Fibroblast of mammary gland (primary cell): ENCODE measurements around the gene FTCD.
A peak's percentile ranks its signal among the peaks of the same experiment; 100 is the strongest.
"Not testable (repeated sequence)": the region's sequence is repeated elsewhere in the genome, so short reads cannot be mapped to it uniquely, and the experiment has no call there.

ENCODE experiments used
- DNase-seq: peaks from one replicate; pipeline ENCODE4 v3.0.0-alpha.2; 2010; ENCODE audit warnings: low read depth
- H3K4me3 ChIP-seq: 2 replicates; pipeline ENCODE4 v1.5.1; 2011; ENCODE audit warnings: low read depth, mild to moderate bottlenecking, low read length, moderate library complexity; ENCODE audit not compliant: control insufficient read depth
- TF ChIP-seq, protein P1 (sequence below): conservative IDR thresholded peaks from 2 replicates; pipeline ENCODE4 v1.5.1; 2011; ENCODE audit warnings: low read depth, low read length, inconsistent platforms; ENCODE audit not compliant: control insufficient read depth, insufficient read depth

FTCD gene

DNA sequence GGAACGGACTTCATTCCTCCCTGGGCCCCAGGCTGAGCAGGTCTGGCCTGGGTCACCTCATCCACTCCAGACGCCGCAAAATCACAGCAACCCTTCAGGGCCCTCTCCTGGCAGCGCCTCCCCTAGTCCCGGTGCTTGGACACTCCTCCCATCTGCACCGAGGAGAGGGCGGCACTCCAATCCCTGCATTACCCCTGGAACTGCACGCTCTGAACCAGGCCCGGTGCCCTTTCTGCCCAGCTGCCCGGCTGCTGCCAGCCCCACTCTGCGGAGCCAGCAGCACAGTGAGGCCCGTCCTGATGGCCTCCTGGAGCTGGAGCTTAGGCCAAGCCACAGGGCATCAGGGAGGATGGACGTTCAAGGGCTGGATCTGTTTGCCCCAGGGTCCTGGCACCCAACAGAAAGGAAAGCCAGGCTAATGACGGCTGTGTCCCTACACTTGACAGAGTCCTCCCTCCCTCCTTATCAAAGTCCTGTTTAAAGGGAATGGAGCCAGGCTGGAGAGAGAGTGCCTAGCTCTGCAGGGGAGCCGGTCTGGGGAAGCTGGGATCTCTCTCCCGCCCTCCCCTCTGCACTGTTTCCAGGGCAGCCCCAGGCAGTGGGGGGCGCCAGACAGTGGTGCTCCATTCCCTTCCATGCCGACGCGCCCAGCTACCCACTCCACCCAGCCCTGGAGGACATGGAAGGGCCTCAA is 44.7 kb downstream of the FTCD start:
- no peak overlapping the region for H3K4me3 ChIP-seq
- DNase-seq, result peak; percentile 39
- TF ChIP-seq, protein P1, sequence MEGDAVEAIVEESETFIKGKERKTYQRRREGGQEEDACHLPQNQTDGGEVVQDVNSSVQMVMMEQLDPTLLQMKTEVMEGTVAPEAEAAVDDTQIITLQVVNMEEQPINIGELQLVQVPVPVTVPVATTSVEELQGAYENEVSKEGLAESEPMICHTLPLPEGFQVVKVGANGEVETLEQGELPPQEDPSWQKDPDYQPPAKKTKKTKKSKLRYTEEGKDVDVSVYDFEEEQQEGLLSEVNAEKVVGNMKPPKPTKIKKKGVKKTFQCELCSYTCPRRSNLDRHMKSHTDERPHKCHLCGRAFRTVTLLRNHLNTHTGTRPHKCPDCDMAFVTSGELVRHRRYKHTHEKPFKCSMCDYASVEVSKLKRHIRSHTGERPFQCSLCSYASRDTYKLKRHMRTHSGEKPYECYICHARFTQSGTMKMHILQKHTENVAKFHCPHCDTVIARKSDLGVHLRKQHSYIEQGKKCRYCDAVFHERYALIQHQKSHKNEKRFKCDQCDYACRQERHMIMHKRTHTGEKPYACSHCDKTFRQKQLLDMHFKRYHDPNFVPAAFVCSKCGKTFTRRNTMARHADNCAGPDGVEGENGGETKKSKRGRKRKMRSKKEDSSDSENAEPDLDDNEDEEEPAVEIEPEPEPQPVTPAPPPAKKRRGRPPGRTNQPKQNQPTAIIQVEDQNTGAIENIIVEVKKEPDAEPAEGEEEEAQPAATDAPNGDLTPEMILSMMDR, result no peak

DNA sequence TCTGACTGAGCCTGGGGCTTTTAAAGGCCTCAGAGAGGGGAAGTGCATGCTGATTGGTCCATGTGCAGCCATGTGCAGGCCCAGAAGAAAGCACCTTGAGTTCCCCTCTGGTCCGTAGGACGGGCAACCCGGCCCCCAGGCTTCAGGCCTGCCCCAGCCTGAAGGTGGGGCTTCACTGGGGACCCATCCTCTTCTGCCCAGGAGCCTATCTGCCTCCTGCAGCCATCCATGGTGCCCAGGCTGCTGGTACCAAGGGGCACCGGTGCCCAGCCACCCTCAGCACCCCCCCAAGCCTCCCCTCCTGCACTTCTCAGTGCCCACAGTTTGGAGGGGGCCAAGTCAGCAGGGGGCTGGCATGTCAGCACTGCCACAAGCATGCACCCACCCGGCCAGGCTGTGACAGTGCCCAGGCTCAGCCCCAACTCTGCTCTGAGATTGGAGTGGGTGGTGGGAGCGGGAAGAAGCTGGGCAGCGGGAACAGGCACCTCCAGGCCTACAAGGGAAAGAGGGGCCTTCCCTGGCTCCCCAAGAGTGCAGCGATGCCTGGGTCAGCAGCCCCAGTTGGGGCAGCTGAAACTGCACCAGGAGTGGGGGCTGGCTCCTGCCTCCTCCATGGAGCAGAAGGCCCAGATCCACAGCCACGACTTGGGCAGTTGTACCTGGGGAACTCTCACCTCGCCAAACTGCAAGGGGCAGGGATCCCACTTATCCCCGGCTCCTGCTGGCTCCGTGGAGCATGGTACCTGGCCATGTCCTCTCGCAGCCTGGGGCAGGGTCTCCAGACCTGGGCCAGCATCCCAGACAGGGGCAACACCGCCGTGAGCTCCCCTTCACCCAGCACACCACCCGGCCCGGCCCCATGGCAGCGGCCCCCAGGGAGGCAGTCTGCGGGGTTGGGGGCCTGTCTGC is 45.8 kb downstream of the FTCD start:
- peak; percentile 12 for DNase-seq
- H3K4me3 ChIP-seq, result no peak overlapping the region
- TF ChIP-seq, protein P1, result no peak

DNA sequence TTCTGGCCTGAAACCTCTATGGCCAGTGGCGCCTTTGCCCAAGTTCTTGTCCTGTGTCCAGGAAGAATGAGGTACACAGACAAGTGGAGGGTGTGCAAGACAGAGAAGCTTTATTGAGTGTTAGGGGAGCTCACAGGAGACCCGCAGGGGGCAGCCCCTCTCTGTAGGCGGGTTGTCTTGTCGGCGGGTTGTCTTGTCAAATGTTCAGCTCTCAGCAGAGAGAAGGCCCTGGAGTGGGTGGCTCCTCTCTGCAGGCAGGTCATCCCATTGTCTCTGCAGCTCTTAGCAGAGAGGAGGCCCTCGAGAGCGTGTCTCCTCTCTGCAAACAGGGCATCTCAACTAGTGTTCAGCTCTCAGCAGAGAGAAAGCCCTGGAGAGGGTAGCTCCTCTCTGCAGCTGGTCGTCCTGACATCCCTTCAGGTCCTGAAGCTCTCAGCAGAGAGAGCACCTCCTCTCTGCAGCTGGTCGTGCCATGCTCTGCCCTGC is 46.5 kb downstream of the FTCD start:
- DNase-seq, result peak; percentile 45
- TF ChIP-seq, protein P1, result no peak
- no peak overlapping the region for H3K4me3 ChIP-seq

DNA sequence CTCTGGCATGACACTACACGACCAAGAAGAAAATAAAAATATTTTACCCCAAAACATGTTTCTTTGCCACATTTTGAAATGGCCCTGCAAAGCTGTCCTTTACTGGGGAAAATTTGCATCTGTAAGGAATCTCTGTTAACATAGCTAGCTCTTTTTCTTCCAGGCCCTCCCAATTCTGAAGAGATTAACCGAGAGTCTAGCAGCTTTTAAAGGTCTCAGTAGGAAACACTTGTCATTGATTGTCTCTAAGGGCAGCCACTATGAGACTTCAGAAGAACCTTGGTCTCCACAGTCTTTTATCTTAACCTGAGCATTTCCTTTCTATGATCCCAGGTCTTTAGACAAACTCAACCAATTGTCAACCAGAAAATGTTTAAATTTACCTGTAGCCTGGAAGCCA is 48.0 kb downstream of the FTCD start:
- peak; percentile 2 for DNase-seq

DNA sequence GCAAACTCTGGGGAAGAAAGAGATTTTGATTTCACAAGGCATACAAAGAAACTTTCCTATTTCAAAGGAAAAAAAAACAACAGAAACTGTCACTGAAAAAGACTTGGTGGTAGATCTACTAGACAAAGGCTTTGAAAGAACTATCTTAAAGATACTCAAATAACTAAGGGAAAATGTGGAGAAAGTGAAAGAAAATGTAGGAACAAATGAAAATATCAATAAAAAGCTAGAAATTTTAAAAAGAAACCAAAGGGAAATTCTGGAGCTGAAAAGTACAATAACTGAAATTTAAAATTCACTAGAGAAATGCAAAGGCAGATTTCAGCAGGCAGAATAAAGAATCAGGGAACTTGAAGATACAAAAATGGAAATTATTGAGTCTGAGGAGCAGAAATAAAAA is 51.3 kb downstream of the FTCD start:
- no peak overlapping the region for H3K4me3 ChIP-seq
- no peak for DNase-seq
- TF ChIP-seq, protein P1, result no peak

More for the DNA sequence above, 48.0 kb downstream of the FTCD start:
- H3K4me3 ChIP-seq, result not testable (repeated sequence)

DNA sequence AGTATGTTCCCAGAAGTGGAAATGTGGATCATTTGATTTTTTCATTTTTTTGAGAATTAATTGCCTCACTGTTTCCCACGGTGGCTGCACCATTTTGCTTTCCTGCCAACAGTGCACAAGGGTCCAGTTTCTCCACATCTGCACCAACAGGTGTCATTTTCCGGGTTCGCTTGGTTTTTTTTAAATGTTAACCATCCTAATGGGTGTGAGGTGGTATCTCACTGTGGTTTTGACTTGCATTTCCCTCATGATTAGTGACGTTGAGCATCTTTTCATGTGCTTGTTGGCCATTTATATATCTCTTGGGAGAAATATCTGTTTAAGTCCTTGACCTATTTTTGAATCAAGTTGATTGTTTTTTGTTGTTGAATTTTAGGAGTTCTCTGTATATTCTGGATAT is 54.5 kb downstream of the FTCD start:
- no peak for DNase-seq
- TF ChIP-seq, protein P1, result no peak
- peak overlapping the region; percentile 85 for H3K4me3 ChIP-seq

DNA sequence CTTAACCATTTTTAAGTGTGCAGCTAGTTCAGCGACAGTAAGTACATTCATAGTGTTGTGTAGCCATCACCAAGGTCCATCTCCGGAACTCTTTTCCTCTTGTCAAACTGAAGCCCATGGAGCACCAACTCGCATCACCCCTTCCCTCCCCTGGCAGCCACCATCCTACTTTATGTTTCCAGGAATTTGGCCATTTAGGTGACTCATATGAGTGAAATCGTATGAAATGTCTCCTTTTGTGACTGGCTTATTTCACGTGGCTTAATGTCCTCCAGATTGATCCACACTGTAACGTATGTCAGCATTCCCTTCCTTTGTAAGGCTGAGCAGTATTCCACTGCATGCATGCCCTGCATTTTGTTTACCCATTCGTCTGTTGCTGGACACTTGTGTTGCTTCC is 55.0 kb downstream of the FTCD start:
- peak overlapping the region; percentile 85 for H3K4me3 ChIP-seq
- TF ChIP-seq, protein P1, result no peak
- DNase-seq, result peak; percentile 85
